Stimulated activated CD4-positive, alpha-beta T cell treated with anti-CD3 and anti-CD28 coated beads, Interleukin-4, amount 100 ng/mL, for 4 hours (primary cell): ENCODE measurements around the gene ALOX5AP.

Experiments used
- DNase-seq, 2 experiments: peaks; one replicate each; pipeline ENCODE4 v3.0.0-alpha.2; 2020

ALOX5AP gene

DNA sequence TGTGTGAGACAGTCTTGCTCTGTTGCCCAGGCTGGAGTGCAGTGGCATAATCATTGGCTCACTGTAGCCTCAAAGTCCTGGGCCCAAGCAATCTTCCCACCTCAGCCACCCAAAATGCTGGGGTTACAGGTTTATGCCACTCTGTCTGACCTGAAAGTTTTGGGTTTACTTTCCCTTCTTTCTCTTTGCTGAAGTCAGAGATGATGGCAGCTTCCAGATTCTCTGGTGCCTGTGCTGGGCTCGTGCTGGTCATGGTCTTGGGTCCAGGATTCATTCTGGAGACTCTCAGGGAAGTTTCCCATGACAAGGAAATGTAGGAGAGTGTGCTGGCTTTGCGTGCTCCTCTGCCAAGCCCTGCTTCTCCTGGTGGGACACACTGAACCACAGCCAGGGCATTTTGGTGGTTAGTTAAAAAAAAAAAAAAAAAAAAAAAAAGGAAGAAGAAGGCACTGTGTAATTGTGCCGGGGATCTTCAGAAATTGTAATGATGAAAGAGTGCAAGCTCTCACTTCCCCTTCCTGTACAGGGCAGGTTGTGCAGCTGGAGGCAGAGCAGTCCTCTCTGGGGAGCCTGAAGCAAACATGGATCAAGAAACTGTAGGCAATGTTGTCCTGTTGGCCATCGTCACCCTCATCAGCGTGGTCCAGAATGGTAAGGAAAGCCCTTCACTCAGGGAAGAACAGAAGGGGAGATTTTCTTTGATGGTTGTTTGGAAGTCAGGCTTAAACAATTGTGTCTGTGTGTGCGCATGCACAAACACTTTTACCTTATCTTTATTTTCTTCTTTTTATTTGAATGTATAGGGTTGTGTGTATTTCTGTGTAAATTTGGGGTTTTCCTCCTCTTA, at the start of gene ALOX5AP:
TSS of gene ALOX5AP (plus strand) at position 519 of the 847 bp plus-strand sequence. CDS start at position 582, 63 bp downstream.
- DNase-seq = peak in 1 of 2 experiments; percentile 22

DNA sequence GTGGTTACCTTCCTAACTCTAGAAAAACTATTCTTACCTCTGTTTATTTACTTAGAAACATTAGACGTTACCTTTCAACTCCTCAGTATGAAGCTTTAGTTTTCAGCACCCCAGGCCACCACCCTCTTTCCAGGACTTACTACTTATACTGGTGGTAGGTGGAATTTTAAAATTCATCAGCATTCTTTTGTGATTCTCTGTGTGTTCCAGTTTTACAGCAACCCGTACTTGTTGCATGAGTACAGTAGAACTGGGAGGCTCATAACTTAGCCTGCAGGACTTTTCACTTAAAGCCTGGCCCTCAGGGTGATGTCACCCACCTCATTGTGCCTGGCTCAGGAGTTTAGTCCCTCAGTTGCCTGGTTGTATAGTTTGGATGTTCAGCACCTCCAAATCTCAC, 49.4 kb upstream of the ALOX5AP start:
- DNase-seq = no peak

DNA sequence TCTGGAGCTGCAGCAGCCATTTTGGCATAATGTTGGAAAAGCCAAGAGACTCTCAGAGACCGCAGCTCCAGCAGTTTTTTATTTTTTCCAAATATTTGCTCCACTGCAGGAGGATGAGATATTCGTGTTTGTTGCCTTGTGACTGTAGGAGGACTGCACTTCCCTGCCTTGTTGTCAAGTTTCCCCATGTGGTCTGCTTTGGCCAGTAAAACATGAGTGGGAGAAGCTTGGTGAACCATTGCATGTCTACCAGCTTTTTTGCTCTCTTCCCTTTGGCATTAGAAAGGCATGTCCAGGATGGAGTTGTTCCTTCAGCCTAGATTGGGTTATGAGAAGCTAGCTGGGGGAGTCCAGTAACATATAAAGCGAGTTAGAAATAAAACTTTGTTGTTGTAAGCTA, 47.7 kb upstream of the ALOX5AP start:
- no peak for DNase-seq

DNA sequence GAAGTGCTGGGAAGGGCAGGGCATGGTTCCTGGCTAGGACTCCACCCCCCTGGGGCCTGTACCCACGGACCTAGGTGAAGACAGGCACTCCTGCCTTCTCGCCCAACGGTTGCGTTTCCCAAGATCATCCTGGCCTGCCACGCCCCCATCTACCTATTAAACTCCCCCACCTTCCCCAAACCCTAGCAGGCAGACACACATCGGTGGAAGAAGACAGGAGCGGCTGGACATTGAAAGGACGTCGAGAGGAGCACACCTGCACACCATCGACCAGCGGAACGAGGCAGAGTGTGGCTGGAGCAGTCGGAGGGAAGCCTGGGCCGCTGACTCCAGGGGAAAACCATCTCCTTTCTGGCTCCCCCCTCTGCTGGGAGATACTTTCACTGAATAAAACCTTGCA, 45.6 kb upstream of the ALOX5AP start:
- DNase-seq = no peak

DNA sequence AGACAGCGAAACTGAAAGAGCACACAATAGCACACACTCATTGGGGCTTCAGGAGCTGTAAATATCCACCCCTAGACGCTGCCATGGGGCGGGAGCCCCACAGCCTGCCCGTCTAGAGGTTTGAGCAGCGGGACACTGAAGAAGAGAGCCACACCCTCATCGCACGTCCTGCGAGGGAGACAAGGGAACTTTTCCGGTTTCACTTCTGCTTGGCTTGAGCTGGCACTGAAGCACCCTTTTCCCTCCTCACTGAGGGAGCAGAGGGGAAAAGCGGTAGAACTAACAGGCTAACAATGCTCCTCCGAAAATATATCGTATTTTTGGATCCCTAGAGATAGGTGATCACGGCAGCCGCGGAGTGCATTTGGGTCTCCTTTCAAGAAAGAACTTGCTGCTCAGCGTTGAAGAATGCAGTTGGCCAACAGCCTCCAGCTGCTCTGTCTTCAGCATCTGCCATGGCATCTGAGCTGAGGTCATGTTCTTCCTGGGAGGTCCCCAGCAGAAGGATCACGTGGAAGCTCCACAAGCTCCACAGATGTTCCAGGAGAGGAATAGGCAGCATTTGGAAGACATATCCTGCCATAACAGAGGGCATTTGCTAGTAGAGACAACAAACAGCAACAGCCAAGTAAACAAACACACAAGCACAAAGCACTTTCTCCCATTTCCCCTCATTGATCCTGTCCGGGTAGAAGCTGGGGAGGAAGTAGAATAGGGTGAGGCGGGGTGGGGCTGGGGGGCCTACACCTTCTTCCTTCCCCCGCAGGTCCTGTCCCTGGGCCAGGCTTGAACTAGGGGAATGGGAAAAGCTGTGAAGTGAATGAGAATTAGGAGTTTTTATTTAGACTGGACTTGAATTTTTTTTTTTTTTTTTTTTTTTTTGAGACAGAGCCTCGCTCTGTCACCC, 44.8 kb upstream of the ALOX5AP start:
- DNase-seq = no peak

DNA sequence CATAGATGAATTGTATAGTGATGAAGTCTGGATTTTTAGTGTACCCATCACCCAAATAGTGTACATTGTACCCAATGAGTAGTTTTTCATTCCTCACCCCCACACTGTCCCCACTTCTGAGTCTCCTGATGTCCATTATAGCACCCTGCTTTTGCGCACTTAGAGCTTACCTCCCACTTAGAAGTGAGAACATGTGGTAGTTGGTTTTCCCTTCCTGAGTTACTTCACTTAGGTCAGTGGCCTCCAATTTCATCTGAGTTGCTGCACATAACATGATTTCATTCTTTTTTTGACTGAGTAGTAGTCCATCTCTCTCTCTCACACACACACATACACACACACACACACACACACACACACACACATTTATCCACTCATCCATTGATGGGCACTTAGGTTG, 43.2 kb upstream of the ALOX5AP start:
- no peak for DNase-seq

DNA sequence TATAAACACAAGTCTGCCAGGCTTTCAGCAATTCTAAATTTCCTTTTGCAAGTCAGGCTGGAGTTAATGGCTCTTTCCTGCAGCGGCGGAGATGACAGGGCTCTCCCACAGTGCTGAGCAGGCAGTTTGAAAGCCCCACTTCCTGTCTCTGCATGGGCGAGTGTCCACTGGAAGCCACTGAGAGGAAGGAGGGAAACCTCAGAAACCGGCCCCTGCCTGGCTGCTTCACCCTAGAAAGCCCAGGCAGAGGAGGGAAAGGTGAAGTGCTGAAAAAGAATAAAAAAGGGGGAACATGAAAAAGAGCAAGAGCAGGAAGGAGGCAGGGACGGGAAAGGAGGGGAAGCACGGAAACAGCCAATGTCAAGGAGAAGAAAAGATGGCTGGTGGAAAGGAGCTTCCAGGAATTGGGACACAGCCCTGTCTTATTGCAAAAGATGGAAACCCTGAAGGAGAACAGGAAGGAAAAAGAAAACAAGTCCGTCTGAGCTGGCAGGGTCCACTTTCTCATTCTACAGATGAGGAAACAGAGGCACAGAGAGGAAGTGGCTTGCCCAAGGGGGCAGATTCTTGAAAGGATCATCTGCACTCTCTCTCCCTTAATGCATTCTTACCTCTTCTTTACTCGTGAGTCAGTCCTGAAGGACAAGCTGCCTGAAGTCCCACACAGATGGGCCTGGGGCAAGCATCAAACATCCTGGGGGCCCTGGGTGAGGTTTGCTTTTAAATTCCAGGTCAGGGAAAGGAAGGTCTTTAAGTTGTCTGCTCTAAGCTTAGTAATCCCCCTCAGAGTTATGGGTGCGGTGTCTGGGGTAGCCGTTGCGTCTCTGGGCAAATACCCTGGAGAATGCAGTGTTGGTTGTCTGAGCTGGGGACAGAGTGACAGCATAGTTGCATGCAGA, 38.8 kb upstream of the ALOX5AP start:
- DNase-seq = no peak

DNA sequence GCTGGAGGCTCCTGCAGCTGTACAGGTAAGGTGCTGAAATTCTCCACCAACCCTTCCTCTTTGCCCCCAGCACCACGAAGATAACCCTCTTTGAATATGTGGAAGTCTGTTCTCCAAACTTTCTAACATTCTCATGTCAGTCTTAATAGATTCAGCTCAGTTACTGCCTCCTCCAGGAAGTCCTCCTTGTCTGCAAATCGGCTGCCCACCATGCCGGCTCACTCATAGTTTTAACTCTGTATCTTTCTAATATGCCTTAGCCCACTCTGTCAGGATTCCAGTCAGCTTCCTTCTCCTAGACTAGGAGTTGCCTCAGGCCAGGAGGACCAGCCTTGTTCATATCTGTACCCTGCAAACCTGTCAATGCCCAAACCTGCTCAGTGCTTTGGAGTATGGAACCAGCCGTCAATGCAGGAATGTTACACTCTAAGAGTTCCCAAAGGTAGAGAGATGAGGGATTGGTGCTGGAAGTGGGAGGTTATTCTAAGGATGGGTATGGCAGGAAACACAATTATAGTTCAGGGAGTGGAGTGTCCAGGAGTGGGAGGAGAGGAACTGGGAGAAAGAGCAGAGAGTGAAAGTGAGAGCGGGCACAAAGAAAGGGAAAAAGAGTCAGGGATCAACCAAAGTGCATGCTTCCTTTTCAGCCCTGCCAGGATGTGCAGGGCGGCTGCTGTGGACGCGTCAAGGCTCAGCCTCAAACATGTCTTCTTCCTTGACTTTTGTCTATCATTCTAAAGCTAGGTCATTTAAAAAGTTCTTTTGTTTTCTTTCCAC, 38.0 kb upstream of the ALOX5AP start:
- no peak for DNase-seq

DNA sequence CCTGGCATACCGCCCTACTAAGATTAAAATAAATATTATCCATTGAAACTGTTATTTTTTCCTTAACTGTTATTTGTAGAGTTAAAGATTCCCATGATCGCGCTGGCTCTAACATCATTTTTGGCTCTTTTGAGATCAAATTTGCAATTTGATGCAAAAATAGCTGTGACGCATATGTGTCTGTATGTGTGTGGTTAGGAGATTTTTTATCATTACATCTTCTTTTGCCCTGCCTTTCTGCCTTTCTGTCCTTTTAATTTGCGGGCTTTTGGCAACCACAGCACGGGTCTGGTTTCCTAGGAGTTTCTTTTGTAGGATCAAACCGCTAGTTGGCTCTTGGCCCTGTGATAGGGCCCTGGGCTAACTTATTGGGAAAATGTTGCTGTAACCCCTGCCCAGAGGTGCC, 37.3 kb upstream of the ALOX5AP start:
- no peak for DNase-seq

DNA sequence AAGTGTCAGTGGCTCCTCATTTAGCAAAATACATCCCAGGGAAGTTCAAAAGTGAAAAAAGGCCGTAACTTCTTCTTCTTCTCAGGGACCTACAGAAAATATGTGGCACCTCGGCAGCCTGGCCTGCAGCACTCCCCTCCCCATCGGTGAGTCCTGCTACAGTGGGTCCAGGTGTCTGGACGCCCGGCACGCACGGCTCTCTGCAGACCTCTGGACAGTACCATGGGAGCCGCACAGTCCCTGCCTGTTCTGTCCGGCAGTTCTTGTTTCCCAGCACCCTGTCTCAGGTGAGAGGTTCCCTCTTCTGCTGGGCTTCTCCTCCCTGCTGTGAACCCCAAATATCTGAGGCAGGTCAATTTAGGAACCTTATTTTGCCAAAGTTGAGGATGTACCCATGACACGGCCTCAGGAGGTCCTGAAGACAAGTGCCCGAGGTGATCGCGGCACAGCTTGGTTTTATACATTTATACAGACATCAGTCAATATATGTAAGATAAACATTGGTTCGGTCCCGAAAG, 36.8 kb upstream of the ALOX5AP start:
- no peak for DNase-seq

DNA sequence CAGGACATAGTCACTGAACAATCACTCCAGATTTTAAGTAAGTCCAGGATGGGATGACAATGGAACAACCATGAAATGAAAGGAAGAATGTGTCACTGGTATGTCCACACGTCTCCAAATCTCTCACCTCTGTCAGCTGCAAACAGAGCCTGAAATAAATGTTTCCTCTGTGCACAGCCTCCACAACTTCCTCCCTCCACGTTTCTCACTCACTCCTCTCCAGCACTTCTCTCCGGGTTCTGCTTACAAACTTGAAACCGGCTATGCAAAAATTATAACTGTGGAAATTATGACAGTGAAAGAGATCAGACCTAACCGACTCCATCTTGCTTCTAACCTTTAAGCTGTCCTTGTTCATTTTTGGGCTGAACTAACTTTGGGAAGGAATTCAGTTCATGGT, 35.0 kb upstream of the ALOX5AP start:
- DNase-seq = no peak

DNA sequence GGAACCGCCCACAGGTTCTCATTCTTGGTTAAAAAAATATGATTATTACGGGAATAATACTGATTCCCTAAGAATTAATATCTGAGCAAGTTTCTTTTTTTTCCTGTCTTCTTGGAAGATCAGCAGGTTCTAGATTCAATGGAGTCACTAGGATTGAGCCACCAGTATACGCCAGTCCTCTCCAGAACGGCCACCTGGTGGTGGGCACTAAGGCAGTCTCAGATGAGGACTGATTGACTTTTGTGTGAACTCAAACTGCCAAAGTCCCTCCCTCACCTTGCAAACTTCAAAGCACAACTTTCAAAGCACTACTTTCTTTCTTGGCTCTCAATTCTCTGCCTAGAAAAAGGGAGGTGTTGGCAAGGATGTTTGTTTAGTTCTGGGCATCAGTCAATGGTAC, 33.3 kb upstream of the ALOX5AP start:
- DNase-seq = no peak

DNA sequence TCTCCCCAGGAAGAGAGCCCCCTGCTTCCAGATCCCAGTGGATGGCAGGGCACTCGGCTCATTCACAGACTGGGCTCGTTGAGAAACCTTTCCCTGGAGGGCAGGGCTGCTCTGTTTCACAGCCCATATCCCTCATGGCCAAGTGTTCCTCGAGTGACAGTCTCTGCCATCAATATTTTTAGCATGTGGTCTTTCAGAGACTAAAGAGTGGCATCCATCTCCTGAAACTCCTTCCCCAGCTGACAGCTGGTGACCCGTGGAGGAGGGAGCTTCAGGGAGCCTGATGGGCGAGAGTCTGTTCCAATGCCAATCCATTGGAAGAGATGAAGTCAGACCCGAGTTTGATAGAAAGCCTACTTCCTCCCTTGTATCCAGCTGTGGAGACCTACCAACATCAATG, 30.7 kb upstream of the ALOX5AP start:
- no peak for DNase-seq

DNA sequence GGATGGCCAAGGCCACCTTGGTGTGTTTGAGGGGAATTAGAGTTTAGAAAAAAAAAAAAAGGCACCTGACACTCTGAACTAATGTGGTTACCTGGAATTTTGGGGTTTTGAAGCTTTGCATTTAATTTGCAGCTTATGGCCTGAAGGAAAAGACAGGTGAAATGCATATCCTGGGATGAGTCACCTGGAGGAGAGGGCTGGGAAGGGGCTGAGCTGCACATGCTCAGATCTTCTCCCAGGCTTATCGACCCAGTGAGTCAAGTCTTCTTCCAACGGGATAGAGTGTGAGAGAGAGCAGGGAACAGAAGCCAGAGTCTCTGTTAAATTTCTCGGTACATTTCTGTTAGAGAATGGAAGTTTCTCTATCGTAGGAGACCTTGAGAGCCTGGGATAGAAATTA, 29.7 kb upstream of the ALOX5AP start:
- no peak for DNase-seq

DNA sequence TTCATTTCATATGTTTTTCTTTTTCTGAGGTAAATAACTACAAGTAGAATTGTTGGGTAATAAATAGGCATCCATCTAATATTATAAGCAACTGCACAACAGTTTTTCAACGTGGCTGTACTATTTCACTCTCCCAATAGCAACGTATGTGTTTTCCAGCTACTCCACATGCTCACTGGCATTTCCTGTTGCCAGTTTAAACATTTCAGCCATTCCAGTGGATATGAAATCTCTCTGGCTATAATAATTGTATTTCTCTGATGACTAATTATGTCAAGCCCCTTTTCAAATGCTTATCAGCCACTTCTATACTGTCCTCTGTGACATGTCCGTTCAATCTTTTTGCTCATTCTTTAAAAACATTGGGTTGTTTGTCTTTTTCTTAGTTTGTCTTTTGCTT, 26.8 kb upstream of the ALOX5AP start:
- DNase-seq = no peak

DNA sequence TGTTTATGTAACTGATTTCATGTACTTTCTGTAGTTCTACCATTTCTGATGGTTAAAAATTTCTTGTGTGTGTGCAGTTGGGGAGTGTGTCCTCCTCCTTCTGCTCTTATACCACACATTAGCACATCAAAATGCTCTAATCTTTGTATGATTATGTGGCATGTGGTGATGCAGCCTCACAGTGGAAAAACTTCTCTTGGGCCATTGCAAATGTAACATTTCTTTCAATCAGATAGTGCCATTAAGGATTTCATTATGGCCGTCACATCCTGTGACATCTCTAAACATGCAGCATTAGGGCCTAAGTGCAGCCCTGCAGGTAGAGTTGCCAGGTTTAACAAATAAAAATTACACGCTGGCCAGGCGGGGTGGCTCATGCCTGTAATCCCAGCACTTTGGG, 24.9 kb upstream of the ALOX5AP start:
- no peak for DNase-seq

DNA sequence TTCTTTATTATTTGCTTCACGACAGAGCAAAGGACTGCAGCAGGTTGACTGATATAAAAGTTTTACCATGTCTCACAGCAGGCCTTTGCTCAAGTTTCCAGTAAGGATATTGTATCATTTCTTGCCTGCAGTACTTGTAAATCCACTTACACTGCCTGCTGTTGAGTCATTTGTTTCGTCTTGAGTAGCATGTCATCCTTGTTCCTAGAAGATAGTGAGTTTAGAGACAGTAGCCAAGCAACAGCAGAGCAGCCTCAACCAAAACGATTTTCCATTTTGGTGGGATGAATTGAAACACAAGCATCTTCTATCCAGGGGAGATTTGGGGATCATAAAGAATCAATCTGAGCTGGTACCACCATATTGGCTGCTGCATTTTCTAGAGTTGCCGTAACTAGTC, 24.0 kb upstream of the ALOX5AP start:
- no peak for DNase-seq

DNA sequence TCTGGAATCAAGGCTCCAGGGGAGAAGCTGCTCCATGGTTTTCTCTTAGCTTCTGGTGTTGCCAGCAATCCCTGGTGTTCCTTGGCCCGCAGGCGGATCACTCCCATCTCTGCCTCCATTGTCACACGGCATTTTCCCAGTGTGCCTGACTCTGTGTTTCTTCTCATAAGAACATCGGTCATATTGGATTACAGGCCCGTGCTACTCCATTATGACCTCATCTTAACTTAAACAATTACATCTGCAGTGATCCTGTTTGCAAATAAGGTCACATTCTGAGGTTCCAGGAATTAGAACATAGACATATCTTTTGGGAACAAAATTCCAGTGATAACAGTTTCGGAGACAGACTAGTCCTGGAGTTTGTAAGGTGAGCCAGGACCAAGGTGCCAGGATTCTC, 23.5 kb upstream of the ALOX5AP start:
- DNase-seq = no peak

DNA sequence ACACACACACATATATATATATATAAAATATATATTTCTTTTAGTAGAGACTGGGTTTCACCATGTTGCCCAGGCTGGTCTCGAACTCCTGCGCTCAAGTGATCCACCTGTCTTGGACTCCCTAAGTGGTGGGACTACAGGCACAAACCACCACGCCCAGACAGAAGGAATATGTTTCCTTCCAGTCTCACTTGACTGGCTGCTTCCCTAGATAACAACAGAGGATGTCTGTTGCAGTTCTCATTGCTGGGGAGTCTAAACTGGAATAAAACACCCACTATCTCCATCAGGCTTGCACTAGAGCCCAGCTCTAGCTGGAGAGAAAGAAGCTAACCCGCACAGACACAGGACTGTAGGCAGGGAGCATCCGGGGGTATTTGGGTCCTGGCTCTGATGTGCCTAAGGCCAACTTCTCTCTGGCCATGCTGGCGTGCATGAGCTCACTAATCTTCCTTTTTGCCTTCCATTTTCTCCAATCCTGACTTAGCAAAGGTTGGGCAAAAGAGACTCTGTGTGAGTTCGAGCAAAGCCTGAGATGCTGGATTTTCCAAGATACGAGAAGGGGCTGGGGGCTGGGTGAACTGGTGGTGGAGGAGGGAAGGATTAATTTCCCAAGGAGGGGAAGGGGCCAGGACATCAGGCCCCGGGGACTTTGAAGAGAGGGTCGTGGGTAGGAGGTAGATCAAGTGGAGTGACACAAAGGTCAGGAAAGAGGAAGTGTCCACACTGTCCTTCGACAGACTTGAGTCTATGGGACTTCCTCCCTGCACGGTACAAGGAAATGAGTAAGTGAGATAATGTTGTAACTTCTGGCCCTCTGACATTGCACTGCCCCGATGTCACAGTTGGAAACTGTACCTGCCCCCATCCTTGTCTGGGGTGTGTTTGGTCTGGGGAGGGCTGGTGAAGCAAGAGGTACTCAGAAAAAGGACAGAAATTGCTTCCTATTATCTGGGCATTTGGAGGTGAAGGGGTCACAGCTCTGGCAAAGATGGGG, 22.5 kb upstream of the ALOX5AP start:
- no peak for DNase-seq

DNA sequence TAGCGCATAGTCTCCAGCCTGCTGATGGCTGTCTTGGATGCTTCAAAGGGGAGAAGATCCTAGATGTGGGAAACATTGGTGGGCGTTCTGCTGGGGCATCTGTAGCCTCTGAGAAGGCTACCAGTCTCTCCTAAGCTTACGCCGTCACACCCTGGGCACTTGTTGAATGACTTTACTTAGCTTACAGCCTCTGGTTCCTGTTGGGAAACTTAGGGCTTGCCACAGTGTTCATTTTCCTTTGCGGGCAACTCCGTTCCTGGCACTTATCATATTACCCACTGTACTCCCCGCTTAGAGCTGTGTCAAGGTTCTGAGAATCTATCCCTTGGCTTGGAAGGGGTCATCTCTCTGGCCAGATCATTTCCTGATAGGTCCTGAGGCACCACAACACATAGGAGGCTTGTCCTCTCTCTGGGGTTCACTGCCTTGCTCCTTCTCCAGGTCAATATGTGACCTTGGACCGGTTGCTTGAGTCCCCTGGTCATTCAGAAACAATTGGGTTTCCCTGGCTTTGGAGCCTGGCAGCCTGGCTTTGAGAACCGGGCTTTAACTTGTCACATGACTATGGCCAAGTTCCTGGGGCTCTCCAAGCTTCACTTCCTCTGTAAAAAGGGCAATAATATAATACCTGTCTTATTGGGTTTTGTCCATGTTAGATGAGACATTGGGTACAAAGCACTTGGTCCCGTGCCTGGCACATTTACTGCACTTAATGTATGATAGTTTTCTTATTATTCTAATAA, 20.5 kb upstream of the ALOX5AP start:
- DNase-seq = no peak
